HEK293T (cell line): Measurements from ENCODE around the gene MDK.

Source experiments
- CTCF ChIA-PET: fragments of 350-600 bp; formaldehyde crosslinking; extraction: SDS; loops from one replicate; lab custom pipeline; 2021; ENCODE audit warnings: antibody characterized with exemption, inconsistent platforms; lab: Yijun Ruan, JAX
- POLR2A ChIA-PET: fragments of 350-600 bp; formaldehyde crosslinking; extraction: SDS; loops from one replicate; lab custom pipeline; 2020; ENCODE audit warnings: antibody characterized with exemption, inconsistent platforms; lab: Yijun Ruan, JAX
- DNase-seq: peaks from one replicate; pipeline ENCODE4 v3.0.0; 2012; ENCODE audit warnings: mixed read lengths; ENCODE audit errors: extremely low spot score
- ARNT ChIP-seq: fragments of 450-650 bp; IDR thresholded peaks from 2 replicates; pipeline ENCODE4 v1.6.1; 2017; ENCODE audit warnings: mild to moderate bottlenecking
- BHLHE40 ChIP-seq: fragments of 450-650 bp; IDR thresholded peaks from 2 replicates; pipeline ENCODE4 v1.6.1; 2016; ENCODE audit warnings: mild to moderate bottlenecking, moderate library complexity, borderline replicate concordance
- CTBP1 ChIP-seq: fragments of 450-650 bp; IDR thresholded peaks from 2 replicates; pipeline ENCODE4 v1.6.1; 2016; ENCODE audit warnings: borderline replicate concordance
- ELF4 ChIP-seq: fragments of 450-650 bp; IDR thresholded peaks from 2 replicates; pipeline ENCODE4 v1.6.1; 2017; ENCODE audit warnings: antibody characterized with exemption
- FOXA1 ChIP-seq: fragments of 450-650 bp; IDR thresholded peaks from 2 replicates; pipeline ENCODE4 v1.6.1; 2016; ENCODE audit warnings: mild to moderate bottlenecking
- FOXK2 ChIP-seq: fragments of 450-650 bp; IDR thresholded peaks from 2 replicates; pipeline ENCODE4 v1.6.1; 2016; ENCODE audit warnings: mild to moderate bottlenecking
- FOXM1 ChIP-seq: fragments of 450-650 bp; IDR thresholded peaks from 2 replicates; pipeline ENCODE4 v1.6.1; 2017; ENCODE audit warnings: mild to moderate bottlenecking, borderline replicate concordance
- HDGF ChIP-seq: fragments of 450-650 bp; IDR thresholded peaks from 2 replicates; pipeline ENCODE4 v1.6.1; 2017; ENCODE audit warnings: antibody characterized with exemption, borderline replicate concordance
- L3MBTL2 ChIP-seq: fragments of 450-650 bp; conservative IDR thresholded peaks from 2 replicates; pipeline ENCODE4 v1.6.1; 2016; ENCODE audit warnings: mild to moderate bottlenecking
- LEF1 ChIP-seq: fragments of 450-650 bp; IDR thresholded peaks from 2 replicates; pipeline ENCODE4 v1.6.1; 2017; ENCODE audit warnings: mild to moderate bottlenecking, borderline replicate concordance
- NFRKB ChIP-seq: fragments of 450-650 bp; IDR thresholded peaks from 2 replicates; pipeline ENCODE4 v1.6.1; 2016; ENCODE audit warnings: mild to moderate bottlenecking, moderate library complexity
- PKNOX1 ChIP-seq: fragments of 450-650 bp; IDR thresholded peaks from 2 replicates; pipeline ENCODE4 v1.6.1; 2016
- SP1 ChIP-seq: fragments of 450-650 bp; IDR thresholded peaks from 2 replicates; pipeline ENCODE4 v1.6.1; 2017
- SUZ12 ChIP-seq: fragments of 450-650 bp; IDR thresholded peaks from 2 replicates; pipeline ENCODE4 v1.6.1; 2016; ENCODE audit warnings: mild to moderate bottlenecking
- TARDBP ChIP-seq: fragments of 450-650 bp; IDR thresholded peaks from 2 replicates; pipeline ENCODE4 v1.6.1; 2016
- ZNF384 ChIP-seq: fragments of 450-650 bp; IDR thresholded peaks from 2 replicates; pipeline ENCODE4 v1.6.1; 2016

The MDK gene

DNA sequence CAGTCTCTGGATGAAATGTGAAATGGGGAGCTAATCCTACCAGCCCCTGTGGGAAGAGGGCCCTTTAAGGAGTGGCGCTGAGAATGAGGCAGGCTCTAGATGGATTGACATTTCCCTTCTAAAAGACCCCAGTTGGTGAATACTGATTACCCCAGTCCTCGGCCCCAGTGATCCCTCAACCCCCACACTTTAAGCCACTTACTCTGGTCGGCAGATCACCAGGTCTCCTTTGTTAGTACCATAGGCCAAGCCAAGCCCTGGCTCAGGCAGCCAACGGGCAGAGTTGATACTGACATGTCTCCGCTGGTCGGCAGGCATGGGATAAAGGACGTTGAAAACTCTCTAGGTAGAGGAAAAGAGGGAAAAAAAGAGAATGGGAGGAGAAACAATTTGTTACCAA lies 36.2 kb downstream of the MDK start:
- no peak for DNase-seq
- TF ChIP-seq FOXM1 (no peak), ZNF384 (no peak), NFRKB (no peak), ARNT (no peak), HDGF (no peak), PKNOX1 (no peak), BHLHE40 (no peak), ELF4 (no peak), CTBP1 (no peak), SP1 (no peak), TARDBP (no peak), LEF1 (no peak), SUZ12 (no peak), FOXK2 (no peak), L3MBTL2 (no peak), FOXA1 (no peak)
- ChIA-PET POLR2A (no interaction called here), CTCF (no interaction called here)

DNA sequence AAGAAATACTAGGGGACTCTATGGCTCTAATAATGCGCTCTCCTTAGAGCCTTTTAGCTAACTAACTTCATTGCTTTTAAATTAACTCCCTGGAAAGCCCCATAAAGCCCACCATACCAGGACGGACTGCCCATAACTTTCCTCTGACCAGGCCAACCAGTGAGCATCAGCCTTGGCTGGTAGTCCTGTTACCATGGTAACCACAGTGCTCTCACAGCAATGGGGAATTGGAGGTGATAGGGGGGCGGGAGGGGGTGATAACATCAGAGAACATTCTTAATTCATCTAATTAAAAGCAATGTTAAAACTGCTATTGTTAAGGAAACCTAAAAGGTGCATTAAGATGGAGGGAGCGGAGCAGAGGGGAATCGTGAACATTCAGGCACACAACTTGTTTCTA lies 37.3 kb downstream of the MDK start:
- no peak for DNase-seq
- ChIA-PET CTCF (interaction anchor here (0.7 kb wide), 1 partner anchor 164 kb away, joined by 3 read pairs; no protein-coding TSS in a partner anchor), POLR2A (no interaction called here)
- TF ChIP-seq ELF4: no peak

- TF ChIP-seq L3MBTL2: no peak
- no peak for TF ChIP-seq SUZ12
- no peak for TF ChIP-seq FOXA1
- no peak for TF ChIP-seq NFRKB
- no peak for TF ChIP-seq FOXM1
- TF ChIP-seq TARDBP: no peak
- no peak for TF ChIP-seq ELF4
- no peak for TF ChIP-seq ZNF384
- no peak for DNase-seq
- CTCF ChIA-PET: no interaction called here
- POLR2A ChIA-PET: no interaction called here
These were observed 39.0 kb downstream of the MDK start for GRCh38 chr11:46420513-46420912.

- no peak for DNase-seq
- ChIA-PET CTCF (no interaction called here), POLR2A (no interaction called here)
- TF ChIP-seq ZNF384: no peak
- TF ChIP-seq HDGF: no peak
- no peak for TF ChIP-seq PKNOX1
- TF ChIP-seq L3MBTL2: no peak
- no peak for TF ChIP-seq NFRKB
- TF ChIP-seq FOXA1: no peak
- TF ChIP-seq LEF1: no peak
- no peak for TF ChIP-seq TARDBP
- no peak for TF ChIP-seq ELF4
These were observed 39.9 kb downstream of the MDK start for GRCh38 chr11:46421257-46421880.

DNA sequence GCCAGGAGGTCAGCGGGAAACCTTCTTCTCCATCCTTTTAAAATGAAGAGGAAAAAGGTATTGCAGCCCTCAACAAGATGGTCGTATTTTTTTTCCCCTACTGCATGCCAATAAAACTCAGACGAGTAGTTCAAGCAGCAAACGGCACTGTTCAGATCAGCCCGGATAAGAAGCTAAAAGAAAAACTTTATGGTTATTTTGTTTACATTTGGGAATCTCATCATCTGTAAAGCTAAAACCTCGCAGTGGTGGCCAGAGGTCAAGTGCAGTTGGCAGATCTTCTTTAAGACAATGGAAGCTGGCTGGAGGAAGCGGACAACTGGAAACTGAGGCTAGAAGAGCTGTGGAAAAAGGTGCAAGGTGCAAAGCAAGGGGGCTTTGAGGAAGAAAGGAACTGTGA lies 41.1 kb downstream of the MDK start:
- DNase-seq: no peak
- TF ChIP-seq PKNOX1 (no peak), ZNF384 (no peak), FOXK2 (no peak), FOXA1 (no peak), ELF4 (no peak), TARDBP (no peak), L3MBTL2 (no peak), BHLHE40 (no peak), NFRKB (no peak), SUZ12 (no peak)
- ChIA-PET POLR2A (no interaction called here), CTCF (interaction anchor here (1.4 kb wide), 1 partner anchor 33 kb away, joined by 3 read pairs; no protein-coding TSS in a partner anchor)

DNA sequence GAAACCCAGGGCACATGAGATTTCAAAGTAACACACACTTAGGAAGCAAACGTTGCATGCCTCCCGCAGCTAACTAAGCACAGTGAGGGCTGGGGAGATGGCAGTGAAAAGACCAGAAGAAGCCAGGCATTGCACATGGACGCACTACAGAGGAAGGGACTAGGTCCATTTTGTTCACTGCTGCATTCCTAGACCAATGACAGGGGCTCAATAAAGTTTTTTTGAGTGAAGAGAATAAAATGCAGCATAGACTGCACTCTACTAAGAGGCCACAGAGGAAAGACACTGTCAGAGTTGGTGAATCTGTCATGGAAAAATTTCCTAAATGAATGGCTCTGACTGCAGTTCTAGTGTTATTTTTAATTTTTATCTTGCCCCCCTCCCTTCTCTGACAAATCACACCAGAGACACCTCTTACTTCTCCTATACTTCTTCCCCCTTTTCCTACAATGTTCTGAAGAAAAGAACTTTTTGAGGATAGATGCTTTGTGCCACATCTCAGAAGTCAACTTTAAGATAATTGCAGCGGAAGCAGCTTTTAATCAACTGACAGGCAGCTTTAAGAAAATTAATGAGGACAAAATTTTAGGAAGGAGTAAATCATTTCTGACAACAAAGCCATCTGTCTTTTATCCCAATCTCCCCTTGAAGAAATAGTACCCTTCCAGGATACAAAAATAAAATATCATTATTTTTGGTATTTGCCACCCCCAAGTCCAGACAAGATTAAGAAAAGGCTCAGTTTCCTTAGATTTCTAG lies 44.9 kb downstream of the MDK start:
- ChIA-PET CTCF (no interaction called here), POLR2A (no interaction called here)
- TF ChIP-seq ARNT (no peak), BHLHE40 (no peak), L3MBTL2 (no peak), HDGF (no peak), ELF4 (no peak), SUZ12 (no peak), FOXK2 (no peak), CTBP1 (no peak), NFRKB (no peak), SP1 (no peak), FOXM1 (no peak), PKNOX1 (no peak), ZNF384 (no peak), TARDBP (no peak), FOXA1 (no peak), LEF1 (no peak)
- no peak for DNase-seq
